ENCODE results near the gene ZNF710. TPM values are rescaled to one million over a fixed set of nuclear protein-coding genes. Genes with fewer than 3 reads are reported as not detected.

Gene ZNF710
- total and polyA plus RNA-seq, 2 experiments from 2014 or later = 15.9 to 18.2 TPM

DNA sequence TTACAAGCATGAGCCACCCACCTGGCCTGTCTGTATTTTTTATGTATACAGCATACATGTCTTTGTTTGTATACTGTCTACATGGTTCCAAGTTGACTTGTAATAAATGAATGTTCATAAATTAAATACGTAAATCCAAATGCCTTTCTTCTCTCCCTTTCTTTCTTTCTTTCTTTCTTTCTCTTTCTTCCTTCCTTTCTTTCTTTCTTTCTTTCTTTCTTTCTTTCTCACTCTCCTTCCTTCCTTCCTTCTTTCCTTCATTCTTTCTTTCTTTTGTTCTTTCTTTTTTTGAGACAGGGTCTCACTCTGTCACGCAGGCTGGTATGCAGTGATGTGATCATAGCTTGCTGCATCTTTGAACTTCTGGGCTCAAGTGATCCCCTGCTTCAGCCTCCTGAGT is 17.1 kb upstream of the ZNF710 start:
- no peak overlapping the region for H3K27ac ChIP-seq (ENCODE audit: low read depth)
- Mint-ChIP-seq H3K4me3 (no peak overlapping the region), H3K4me1 (peaks cover 20% of the 10 kb centered on the region; the same call in 2 of the 3 replicates), H3K36me3 (ENCODE audit: low read depth) (0 out of 3 replicates have a peak, but pooled peaks cover 3% of the 10 kb centered on the region), H3K27me3 (ENCODE audit: insufficient read depth, low read depth, poor library complexity) (peaks cover 44% of the 10 kb centered on the region), H3K27ac (no peak overlapping the region), H3K9me3 (peaks cover 14% of the 10 kb centered on the region; the same call in 2 of the 3 replicates)
- DNase-seq (ENCODE audit: low spot score) (no peak), ATAC-seq (no peak)
- peaks cover 13% of the 10 kb centered on the region for H3K4me1 ChIP-seq (ENCODE audit: insufficient read depth)
- peaks cover 3% of the 10 kb centered on the region; the same call in 1 of the 2 replicates for H3F3A ChIP-seq (replicated peaks; ENCODE audit: low read depth)
- H3K4me2 ChIP-seq = no peak overlapping the region
- H3K4me3 ChIP-seq = no peak overlapping the region
- H3K79me2 ChIP-seq (replicated peaks; ENCODE audit: insufficient read depth) = no peaks in the 10 kb centered on the region
- H2AFZ ChIP-seq = no peak overlapping the region
- no peaks in the 10 kb centered on the region for H3K36me3 ChIP-seq (ENCODE audit: insufficient read depth)
- H3K27me3 ChIP-seq (ENCODE audit: insufficient read depth) = peaks cover 49% of the 10 kb centered on the region
- no peaks in the 10 kb centered on the region for H3K9me2 ChIP-seq (ENCODE audit: insufficient read depth)
- no peak for TF ChIP-seq REST (IDR thresholded peaks at IDR 0.05; ENCODE audit: unreplicated experiment)
- no peak for TF ChIP-seq EZH2phosphoT487 (IDR thresholded peaks at IDR 0.05; ENCODE audit: unreplicated experiment)
- TF ChIP-seq ZNF331 (CRISPR knock-in tag; IDR thresholded peaks at IDR 0.05; ENCODE audit: low read depth) = no peak
- no peak for TF ChIP-seq STAT1 (IDR thresholded peaks at IDR 0.05; ENCODE audit: unreplicated experiment)
- TF ChIP-seq ZNF114 (CRISPR knock-in tag; IDR thresholded peaks at IDR 0.05) = no peak
- no peak for TF ChIP-seq NANOG (IDR thresholded peaks at IDR 0.05; ENCODE audit: borderline replicate concordance)
- TF ChIP-seq CREB1 (CRISPR knock-in tag; IDR thresholded peaks at IDR 0.05; ENCODE audit: low read depth) = no peak
- no peak for TF ChIP-seq EZH2 (IDR thresholded peaks at IDR 0.05; ENCODE audit: low read depth, unreplicated experiment)
- TF ChIP-seq, protein P1, sequence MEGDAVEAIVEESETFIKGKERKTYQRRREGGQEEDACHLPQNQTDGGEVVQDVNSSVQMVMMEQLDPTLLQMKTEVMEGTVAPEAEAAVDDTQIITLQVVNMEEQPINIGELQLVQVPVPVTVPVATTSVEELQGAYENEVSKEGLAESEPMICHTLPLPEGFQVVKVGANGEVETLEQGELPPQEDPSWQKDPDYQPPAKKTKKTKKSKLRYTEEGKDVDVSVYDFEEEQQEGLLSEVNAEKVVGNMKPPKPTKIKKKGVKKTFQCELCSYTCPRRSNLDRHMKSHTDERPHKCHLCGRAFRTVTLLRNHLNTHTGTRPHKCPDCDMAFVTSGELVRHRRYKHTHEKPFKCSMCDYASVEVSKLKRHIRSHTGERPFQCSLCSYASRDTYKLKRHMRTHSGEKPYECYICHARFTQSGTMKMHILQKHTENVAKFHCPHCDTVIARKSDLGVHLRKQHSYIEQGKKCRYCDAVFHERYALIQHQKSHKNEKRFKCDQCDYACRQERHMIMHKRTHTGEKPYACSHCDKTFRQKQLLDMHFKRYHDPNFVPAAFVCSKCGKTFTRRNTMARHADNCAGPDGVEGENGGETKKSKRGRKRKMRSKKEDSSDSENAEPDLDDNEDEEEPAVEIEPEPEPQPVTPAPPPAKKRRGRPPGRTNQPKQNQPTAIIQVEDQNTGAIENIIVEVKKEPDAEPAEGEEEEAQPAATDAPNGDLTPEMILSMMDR (conservative IDR thresholded peaks at IDR 0.05; ENCODE audit: low read depth in 2 of 2) = no peak
- no peak for TF ChIP-seq JUNB (IDR thresholded peaks at IDR 0.05; ENCODE audit: unreplicated experiment)
- TF ChIP-seq ETS1 (IDR thresholded peaks at IDR 0.05) = no peak
- TF ChIP-seq POLR2AphosphoS5 (IDR thresholded peaks at IDR 0.05; ENCODE audit: low read depth) = no peak
- no peak for TF ChIP-seq ZNF462 (CRISPR knock-in tag; IDR thresholded peaks at IDR 0.05)
- no peaks in the 10 kb centered on the region for H4K20me1 ChIP-seq (replicated peaks; ENCODE audit: insufficient read depth)
